GM19395 (cell line): ENCODE data around the gene MPV17L2.

Experiments
- ATAC-seq: cut with Tn5 transposase; IDR thresholded peaks from one replicate; pipeline ENCODE4 v1.9.1; 2021; ENCODE audit warnings: mild to moderate bottlenecking, moderate library complexity; ENCODE audit not compliant: unreplicated experiment

Gene MPV17L2

DNA sequence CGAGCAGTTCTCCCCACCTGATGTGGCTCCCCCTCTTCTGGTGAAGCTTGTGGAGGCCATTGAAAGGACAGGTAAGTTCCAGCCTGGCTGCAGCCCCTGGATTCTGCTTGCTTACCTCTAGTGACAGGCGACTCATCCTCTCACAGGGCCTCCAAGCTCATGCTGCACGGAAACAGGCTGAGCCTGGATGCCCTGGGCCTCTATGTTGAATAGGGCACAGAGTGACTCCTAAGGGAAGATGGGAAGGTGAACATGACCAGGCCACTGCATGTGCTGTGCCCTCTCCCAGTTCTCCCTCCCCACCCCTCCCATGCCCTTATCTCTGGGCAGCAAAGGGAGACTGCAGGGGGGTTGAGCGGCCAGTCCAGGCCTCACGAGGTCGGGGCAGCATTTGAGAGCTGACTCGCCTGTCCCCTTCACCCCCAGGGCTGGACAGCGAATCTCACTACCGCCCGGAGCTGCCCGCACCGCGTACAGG lies 32.5 kb upstream of the MPV17L2 start:
- peak; percentile 8 for ATAC-seq

DNA sequence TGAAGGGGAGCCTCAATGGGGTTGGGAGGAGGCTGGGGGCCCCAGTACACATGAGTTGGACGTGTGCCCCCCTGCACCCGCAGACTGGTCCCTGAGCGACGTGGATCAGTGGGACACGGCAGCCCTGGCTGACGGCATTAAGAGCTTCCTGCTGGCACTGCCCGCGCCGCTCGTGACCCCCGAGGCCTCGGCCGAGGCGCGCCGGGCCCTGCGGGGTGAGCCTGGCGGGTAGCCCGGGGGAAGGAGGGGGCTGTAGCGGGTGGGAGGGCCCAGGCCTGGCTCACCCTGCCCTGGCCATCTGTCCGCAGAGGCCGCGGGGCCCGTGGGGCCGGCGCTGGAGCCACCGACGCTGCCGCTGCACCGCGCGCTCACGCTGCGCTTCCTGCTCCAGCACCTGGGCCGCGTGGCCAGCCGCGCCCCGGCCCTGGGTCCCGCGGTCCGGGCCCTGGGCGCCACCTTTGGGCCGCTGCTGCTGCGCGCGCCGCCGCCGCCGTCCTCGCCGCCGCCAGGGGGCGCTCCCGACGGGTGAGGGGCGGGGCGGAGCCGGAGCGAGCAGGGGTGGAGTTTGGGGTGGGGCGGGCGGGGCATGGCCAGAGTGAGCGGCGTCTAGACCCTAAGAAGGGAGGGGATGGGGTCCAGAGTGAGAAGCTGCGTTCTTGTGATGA lies 31.9 kb upstream of the MPV17L2 start:
- ATAC-seq = peak; percentile 50

DNA sequence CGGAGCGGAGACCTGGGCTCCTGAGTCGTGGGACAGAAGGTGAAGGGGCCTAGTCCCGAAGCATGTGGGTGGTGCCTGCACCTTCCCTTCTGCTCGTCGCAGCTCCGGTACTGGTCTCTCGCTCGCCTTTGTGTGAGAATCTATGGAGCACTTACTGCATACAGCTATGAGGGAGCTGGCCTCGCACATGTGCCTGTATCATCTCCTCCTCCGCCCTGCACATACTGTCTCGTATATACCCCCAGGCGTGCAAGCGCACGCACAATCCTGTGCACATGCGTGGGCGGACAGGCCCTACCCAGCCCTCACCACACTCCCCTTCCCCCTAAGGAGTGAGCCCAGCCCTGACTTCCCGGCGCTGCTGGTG lies 31.4 kb upstream of the MPV17L2 start:
- ATAC-seq = no peak

DNA sequence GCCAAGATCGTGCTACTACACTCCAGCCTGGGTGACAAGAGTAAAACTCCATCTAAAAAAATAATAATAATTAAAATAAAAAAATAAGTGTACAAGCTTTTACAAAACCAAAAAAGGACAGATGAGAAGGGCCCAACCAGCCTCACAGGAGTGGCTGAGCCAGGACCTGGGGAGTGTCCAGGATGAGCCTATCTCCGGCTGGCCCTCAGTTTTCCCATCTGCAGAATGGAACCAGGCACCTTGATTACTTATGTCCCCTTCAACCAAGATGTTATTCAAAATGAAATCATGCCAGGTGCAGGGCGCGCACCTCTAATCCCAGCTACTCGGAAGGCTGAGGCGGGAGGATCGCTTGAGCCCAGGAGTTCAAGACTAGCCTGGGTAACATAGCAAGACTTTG lies 28.9 kb upstream of the MPV17L2 start:
- no peak for ATAC-seq

DNA sequence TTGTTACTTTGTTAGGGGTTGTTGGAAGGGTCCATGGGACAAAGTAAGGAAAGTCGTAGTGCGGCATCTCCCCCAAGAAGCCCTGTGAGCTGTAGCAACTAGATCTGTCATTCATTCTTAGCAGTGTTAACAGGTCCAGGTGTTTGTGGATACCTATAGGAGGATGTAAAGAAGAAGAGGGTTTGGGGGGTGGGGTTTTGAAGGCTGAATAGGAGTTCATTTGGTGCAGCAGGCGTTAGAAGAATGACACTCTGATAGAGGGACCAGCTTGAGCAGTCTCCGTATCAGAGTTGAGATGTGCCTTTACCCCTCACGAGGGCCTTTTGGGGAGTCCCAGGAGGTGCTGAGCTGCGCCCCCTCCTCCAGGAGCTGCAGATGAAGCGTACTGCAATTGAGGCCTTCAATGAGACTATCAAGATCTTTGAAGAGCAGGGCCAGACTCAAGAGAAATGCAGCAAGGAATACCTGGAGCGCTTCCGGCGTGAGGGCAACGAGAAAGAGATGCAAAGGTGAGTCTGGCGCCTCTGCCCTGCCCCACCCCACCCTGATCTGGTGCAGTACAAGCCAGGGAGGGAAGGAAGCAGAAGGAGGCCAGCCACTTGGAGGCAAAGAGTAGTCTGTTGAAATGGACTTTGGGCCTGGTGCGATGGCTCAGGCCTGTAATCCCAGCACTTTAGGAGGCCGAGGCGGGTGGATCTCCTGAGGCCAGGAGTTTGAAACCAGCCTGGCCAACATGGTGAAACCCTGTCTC lies 27.0 kb upstream of the MPV17L2 start:
- ATAC-seq = no peak

DNA sequence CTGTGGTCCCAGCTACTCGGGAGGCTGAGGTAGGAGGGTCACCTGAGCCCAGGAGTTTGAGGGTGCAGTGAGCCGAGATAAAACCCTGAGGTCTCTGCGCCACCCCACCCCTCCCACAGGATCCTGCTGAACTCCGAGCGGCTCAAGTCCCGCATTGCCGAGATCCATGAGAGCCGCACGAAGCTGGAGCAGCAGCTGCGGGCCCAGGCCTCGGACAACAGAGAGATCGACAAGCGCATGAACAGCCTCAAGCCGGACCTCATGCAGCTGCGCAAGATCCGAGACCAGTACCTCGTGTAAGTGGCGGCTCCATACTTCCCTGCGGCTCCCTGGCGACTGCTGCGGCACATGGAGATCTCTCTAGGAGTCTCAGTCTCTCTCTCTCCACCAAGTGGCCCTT lies 26.0 kb upstream of the MPV17L2 start:
- ATAC-seq = no peak

DNA sequence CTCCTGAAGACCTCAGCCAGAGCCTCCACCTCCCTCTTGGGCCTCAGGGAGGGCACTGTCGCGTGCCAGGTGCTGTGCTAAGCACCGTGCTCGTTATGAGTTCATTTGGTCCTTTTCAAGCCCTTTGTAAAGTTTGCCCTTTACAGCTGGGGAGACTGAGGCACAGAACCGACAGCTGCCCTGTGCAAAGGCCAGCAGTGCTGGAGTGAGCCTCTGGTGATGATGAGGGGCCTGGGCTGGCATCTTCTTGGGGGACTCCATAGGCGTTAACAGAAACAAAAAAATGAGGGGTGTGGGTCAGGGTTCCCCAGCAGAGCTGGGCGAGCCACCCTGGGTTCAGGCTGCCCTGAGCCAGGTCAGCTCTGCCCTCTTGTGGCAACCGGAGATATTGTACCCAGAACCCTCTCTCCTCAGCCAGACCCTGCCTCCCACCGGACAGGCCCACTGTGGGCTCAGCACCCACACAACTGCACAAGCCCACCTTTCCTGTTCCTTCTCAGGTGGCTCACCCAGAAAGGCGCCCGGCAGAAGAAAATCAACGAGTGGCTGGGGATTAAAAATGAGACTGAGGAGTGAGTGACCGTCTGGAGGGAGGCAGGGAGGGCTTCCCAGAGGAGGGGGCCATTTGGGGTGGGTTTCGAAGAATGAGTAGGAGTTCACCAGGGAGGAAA lies 24.9 kb upstream of the MPV17L2 start:
- ATAC-seq = no peak

DNA sequence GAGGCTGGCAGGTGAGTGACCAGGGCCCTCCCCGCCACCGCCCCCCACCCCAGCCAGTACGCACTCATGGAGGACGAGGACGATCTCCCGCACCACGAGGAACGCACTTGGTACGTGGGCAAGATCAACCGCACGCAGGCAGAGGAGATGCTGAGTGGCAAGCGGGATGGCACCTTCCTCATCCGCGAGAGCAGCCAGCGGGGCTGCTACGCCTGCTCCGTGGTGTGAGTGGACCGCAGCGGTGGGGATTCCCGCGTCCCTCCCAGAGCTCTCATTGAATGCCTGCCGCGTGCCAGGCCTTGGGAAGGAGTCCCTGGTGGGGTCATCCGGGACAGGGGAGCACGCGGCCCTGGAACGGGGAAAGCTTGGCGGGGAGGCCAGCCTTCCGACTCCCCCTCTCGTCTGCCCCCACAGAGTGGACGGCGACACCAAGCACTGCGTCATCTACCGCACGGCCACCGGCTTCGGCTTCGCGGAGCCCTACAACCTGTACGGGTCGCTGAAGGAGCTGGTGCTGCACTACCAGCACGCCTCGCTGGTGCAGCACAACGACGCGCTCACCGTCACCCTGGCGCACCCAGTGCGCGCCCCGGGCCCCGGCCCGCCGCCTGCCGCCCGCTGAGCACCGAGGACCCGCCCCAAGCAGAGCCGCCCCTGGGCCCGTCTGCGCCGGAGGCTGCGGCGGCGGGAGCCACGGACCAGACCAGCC lies 24.2 kb upstream of the MPV17L2 start:
- ATAC-seq = no peak

DNA sequence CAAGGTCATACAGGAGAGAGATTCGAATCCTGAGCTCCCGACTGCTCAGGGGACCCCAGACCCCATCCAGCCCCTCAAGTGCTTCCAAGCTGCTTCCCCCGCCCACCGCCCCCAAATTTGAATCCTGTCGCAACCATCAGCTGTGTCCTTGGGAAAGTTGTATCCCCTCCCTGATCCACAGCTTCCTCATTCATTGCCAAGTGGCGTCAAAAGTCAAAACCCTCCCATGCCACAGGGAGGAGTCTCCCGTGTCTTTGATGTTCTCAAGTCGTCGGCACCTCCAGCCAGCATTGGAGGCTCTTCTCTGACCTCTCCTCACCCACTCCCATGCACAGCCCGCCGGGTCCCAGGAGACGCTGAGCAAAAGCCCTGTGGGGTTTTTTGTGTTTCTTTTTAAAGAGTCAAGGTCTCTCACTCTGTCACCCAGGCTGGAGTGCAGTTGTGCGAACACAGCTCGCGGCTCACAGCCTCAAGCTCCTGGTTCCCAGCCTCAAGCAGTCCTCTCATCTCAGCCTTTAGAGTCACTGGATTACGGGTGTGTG lies 22.2 kb upstream of the MPV17L2 start:
- ATAC-seq = no peak

DNA sequence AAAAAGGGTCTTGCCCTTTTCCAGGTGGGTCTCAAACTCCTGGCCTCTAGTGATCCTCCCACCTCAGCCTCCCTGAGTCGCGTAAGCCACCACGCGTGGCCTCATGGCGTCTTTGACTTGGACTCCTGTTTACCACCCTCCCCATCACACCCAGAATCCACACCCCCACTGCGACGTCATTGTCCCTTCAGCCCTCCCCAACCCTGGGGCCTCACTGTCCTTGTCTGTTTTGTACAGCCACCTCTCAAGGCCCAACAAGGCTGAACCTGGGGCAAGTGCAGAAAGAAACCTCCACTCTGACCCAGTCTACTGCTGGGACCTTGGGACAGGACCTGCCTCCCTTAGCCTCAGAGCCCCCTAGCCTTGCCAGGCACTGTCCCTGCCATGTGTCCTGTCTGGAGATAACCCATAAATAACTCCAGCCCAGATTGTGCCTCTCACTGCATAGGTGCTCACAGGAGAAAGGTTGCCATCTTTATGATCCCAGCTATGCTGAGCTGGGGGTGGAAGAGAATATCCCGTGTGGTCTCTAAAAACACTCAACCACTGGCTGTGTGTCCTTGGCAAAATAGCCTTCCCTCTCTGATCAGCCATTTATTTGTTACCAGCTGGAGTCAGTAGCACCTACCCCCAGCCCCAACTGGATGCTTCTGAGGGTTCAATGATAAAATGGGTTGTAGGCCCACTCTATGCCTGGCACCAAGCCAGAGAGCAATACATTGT lies 21.3 kb upstream of the MPV17L2 start:
- ATAC-seq = no peak

DNA sequence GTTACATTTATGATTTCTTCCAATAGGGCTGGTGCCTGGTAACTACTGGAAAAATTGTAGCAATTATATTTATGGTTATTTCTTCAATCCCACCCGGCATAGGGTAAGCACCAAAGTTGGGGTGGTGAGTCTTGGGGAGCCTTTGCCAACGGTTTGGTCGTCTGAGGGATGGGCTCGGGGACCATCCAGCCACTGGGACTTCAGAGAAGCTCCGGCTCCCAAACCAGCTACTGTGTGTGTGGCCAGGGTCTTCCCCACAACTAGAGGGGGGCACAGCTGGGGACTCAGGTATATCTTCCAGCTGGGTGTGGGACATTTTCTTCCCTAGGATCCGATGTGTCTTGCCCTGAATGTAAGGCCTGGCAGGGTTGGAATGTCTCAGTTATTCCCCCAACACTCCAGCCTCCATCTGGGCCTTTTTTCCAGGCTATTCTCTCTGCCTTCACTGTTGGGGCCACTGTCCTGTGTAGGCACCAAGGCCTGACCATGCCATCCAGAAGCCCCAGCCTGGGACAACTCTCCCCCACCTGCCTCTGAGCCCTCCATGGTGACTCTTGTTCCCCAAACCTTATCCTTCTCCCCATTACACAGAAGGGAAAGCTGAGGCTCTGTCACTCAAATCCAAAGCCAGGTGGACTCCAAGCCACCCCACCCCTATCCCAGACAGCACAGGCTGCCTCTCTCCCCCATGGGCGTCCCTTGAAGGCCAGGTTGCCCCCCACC lies 20.5 kb upstream of the MPV17L2 start:
- no peak for ATAC-seq

DNA sequence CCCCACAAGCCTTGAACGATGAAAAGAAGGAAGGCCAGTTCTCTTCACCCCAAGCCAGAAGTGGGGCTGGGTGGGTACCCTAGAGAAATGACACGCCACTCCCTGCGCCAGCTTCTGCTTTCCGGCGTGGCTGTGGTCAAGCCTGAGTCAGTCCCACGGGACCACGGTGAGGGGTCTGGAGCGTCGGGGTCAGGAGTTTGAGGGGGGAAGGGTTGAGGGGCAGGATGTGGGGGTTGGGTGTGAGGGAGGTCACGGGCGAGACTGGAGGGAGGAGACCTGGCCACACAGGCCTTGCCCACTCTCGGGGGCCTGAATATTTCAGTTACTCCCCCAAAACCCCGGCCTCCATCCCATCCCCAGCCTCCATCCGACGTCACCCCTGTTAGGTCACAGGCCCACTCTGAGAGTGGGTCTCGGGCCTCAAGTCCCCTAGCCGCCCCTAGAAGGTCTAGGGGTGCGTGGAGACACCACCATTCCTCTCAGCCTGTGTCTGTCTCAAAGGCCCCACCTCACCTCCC lies 19.9 kb upstream of the MPV17L2 start:
- peak; percentile 2 for ATAC-seq

DNA sequence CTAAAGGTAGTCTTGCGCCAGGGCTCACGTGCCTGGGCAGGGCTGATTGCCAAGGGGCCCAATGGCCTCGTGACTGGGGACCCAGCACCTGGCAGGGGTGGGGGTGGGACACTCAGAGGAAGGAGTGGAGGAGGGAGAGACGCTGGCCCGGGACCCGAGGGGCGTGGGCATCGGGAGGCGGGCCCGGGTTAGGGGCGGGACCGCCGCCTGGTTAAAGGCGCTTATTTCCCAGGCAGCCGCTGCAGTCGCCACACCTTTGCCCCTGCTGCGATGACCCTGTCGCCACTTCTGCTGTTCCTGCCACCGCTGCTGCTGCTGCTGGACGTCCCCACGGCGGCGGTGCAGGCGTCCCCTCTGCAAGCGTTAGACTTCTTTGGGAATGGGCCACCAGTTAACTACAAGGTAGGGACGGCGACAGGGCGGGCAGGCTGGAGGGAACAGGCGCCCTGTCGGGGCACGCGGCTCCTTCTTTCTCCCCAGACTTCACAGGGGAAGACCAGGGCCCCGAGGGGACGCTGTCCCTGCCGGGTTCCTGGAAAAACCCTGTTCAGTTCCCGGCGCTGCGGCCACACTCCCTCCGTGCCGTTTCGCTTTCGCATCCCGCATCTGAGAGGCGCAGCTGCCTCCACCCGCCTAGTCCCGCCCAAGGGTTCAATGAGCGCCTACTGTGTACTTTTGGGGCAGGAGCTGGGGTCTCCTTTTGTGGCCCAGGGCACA lies 19.3 kb upstream of the MPV17L2 start, which contains the start of gene IFI30:
IFI30 (plus strand) TSS at position 242 of the 717 bp plus-strand sequence; CDS start at position 271, 29 bp downstream.
- peak; percentile 41 for ATAC-seq

DNA sequence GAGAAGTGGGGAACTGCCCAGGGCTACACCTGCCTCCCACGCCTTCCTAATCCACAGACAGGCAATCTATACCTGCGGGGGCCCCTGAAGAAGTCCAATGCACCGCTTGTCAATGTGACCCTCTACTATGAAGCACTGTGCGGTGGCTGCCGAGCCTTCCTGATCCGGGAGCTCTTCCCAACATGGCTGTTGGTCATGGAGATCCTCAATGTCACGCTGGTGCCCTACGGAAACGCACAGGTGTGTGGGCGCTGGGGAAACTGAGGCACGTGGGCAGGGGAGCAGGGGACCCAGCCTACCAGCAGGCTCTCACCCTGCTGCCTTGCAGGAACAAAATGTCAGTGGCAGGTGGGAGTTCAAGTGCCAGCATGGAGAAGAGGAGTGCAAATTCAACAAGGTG lies 18.0 kb upstream of the MPV17L2 start:
- ATAC-seq = no peak

DNA sequence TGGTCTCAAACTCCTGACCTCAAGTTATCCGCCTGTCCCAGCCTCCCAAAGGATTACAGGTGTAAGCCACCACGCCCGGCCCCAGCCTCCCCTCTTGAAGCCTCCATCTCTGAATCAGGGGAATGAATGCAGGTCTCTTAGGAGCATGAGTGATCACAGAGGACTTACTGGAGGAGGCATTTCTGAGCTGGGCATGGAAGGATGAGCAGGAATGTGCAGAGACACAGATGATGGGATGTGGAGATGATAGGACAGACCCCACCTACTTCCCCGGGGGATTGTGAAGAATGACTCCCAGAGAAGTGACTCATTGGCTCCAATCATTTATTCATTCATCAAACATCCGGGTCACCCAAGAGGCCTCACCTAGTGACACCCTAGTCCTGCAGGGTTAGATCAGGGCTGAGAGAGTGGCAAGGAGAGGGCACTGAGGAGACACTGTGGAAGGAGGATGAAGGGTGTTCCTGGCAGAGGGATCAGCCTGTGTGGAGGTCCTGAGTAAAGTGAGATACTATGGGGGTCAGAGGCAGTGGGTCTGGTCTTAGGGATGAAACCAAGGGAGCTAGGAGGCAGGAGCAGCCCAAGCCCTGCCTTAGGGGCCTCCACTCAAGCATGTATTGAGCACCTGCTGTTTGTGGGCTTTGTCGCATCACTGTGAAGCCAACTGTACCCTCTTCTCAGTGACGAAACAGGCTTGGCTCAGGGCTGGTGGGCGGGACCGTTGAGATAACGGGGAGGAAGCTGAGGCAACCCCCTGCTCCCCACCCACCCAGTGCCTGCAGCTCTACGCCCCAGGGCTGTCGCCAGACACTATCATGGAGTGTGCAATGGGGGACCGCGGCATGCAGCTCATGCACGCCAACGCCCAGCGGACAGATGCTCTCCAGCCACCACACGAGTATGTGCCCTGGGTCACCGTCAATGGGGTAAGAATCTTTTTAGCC lies 16.4 kb upstream of the MPV17L2 start:
- no peak for ATAC-seq

DNA sequence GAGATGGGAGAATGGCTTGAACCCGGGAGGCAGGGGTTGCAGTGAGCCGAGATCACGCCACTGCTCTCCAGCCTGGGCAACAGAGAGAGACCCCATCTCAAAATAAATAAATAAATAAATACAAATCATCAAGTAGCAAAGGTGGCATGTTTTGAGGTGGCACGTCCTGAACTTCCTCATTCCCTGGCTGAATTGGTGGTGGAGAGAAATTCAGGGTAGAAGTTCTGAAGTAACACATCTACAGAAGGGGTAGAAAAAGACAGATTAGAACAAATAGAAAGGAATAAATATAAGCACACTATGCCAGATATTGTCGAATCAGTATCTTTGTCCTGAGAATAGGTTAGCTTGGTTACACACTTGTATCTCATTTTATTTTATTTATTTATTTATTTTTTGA lies 13.1 kb upstream of the MPV17L2 start:
- ATAC-seq = no peak

DNA sequence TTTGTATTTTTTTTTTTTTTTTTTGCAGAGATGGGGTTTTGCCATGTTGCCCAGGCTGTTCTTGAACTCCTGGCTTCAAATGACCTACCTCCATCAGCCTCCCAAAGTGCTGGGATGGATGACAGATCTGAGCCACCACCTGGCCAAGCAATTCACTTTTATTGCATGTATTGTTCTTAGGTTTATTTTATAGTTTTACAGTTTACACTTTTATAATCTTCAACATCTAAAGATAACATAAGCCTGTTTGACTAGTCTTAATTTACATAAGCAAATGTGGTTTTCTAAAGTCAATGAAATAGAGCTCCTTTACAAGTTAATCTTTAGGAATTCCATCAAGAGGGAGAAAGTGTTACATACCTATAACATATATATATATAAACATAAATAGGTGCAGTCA lies 9.5 kb upstream of the MPV17L2 start:
- no peak for ATAC-seq

DNA sequence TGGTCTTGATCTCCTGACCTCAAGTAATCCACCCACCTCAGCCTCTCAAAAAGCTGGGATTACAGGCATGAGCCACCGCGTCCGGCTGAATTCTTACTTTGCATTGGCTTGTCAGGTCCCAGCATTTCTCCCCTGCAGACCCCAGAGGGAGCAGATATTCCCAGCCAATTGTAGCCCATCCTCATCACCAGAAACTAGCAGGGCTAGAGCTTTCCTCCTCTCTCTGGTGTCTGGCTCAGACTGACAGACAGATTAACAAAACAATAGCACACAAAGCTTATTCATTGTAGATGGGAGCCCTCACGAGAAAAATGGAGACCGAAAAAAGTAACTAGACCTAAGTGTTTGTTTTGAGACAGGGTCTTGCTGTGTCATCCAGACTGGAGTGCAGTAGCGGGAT lies 7.5 kb upstream of the MPV17L2 start:
- no peak for ATAC-seq
